ENCODE results near the gene PDE4D.

PDE4D gene

DNA sequence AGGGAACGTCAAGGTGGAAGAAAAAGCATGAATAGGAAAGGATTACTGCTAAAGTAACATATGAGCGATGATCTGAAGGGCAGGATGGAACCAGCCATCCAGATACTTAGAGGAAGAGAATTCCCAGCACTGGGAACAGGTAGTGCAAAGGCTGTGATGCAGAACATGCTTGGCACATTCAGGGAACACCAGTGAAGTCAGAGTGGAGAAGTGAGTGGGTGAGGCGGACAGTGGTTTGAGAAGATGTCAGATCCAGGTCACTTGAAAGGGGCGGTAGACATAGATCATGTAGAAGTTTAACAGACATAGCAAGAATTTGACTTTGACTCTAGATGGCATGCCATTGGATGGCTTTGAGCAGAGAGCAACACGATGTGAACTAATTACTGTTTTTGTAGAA lies 374.2 kb downstream of the PDE4D start:
- no peak for DNase-seq (ENCODE audit: low read depth in 1 of 2, low spot score in 1 of 2)
- H3K4me3 ChIP-seq (replicated peaks; ENCODE audit: insufficient read depth, low read length) = no peak overlapping the region
- H3K27me3 ChIP-seq (ENCODE audit: insufficient read depth, poor library complexity, severe bottlenecking) = no peaks in the 10 kb centered on the region
- no peak overlapping the region for H3K27ac ChIP-seq (replicated peaks)
- TF ChIP-seq, protein P1, sequence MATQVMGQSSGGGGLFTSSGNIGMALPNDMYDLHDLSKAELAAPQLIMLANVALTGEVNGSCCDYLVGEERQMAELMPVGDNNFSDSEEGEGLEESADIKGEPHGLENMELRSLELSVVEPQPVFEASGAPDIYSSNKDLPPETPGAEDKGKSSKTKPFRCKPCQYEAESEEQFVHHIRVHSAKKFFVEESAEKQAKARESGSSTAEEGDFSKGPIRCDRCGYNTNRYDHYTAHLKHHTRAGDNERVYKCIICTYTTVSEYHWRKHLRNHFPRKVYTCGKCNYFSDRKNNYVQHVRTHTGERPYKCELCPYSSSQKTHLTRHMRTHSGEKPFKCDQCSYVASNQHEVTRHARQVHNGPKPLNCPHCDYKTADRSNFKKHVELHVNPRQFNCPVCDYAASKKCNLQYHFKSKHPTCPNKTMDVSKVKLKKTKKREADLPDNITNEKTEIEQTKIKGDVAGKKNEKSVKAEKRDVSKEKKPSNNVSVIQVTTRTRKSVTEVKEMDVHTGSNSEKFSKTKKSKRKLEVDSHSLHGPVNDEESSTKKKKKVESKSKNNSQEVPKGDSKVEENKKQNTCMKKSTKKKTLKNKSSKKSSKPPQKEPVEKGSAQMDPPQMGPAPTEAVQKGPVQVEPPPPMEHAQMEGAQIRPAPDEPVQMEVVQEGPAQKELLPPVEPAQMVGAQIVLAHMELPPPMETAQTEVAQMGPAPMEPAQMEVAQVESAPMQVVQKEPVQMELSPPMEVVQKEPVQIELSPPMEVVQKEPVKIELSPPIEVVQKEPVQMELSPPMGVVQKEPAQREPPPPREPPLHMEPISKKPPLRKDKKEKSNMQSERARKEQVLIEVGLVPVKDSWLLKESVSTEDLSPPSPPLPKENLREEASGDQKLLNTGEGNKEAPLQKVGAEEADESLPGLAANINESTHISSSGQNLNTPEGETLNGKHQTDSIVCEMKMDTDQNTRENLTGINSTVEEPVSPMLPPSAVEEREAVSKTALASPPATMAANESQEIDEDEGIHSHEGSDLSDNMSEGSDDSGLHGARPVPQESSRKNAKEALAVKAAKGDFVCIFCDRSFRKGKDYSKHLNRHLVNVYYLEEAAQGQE (IDR thresholded peaks at IDR 0.05; ENCODE audit: insufficient replicate concordance, low read depth) = no peak
- TF ChIP-seq, protein P2, sequence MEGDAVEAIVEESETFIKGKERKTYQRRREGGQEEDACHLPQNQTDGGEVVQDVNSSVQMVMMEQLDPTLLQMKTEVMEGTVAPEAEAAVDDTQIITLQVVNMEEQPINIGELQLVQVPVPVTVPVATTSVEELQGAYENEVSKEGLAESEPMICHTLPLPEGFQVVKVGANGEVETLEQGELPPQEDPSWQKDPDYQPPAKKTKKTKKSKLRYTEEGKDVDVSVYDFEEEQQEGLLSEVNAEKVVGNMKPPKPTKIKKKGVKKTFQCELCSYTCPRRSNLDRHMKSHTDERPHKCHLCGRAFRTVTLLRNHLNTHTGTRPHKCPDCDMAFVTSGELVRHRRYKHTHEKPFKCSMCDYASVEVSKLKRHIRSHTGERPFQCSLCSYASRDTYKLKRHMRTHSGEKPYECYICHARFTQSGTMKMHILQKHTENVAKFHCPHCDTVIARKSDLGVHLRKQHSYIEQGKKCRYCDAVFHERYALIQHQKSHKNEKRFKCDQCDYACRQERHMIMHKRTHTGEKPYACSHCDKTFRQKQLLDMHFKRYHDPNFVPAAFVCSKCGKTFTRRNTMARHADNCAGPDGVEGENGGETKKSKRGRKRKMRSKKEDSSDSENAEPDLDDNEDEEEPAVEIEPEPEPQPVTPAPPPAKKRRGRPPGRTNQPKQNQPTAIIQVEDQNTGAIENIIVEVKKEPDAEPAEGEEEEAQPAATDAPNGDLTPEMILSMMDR (IDR thresholded peaks at IDR 0.05; ENCODE audit: insufficient read depth, low read length) = no peak
- TF ChIP-seq SPI1 (IDR thresholded peaks at IDR 0.05; ENCODE audit: borderline replicate concordance, low read depth) (no peak), POLR2AphosphoS5 (IDR thresholded peaks at IDR 0.05; ENCODE audit: low read depth) (no peak), GABPA (IDR thresholded peaks at IDR 0.05; ENCODE audit: low read depth) (no peak)

DNA sequence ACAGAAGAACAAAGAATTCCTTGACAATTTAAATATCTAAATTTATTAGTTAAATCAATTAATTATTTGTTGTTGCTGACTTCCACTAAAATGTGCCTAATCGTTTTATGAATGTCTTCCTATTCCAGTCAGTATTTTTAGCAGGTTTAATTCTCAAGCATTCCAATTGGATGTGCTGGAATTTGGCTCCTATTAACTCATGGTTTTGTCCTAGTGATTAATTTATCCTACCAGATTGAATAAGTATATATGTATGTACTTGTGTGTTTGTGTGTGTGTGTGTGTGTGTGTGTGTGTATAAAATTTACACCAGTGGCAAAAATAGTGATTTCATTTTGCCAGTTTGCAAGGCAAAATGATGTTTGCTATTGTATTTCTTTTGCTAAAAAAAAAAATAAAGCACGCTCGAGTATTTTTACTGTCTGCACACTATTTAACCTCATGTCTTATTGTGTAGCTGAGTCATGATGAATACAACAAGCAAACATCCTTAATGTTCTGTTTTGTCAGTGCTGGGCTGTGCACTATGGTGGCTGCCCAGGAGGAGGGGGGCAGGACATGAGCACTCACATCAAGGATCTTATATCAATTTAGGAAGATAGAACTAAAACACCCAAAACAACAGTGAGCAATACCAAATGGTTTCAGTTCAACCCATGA lies 375.5 kb downstream of the PDE4D start:
- Histone ChIP-seq H3K4me3 (replicated peaks; ENCODE audit: insufficient read depth, low read length) (no peak overlapping the region), H3K27me3 (ENCODE audit: insufficient read depth, poor library complexity, severe bottlenecking) (no peaks in the 10 kb centered on the region), H3K27ac (replicated peaks) (no peak overlapping the region)
- TF ChIP-seq POLR2AphosphoS5 (IDR thresholded peaks at IDR 0.05; ENCODE audit: low read depth) = no peak
- TF ChIP-seq, protein P2 (IDR thresholded peaks at IDR 0.05; ENCODE audit: insufficient read depth, low read length) = no peak
- no peak for TF ChIP-seq SPI1 (IDR thresholded peaks at IDR 0.05; ENCODE audit: borderline replicate concordance, low read depth)
- TF ChIP-seq GABPA (IDR thresholded peaks at IDR 0.05; ENCODE audit: low read depth) = no peak
- TF ChIP-seq, protein P1 (IDR thresholded peaks at IDR 0.05; ENCODE audit: insufficient replicate concordance, low read depth) = no peak
- no peak for DNase-seq (ENCODE audit: low read depth in 1 of 2, low spot score in 1 of 2)

DNA sequence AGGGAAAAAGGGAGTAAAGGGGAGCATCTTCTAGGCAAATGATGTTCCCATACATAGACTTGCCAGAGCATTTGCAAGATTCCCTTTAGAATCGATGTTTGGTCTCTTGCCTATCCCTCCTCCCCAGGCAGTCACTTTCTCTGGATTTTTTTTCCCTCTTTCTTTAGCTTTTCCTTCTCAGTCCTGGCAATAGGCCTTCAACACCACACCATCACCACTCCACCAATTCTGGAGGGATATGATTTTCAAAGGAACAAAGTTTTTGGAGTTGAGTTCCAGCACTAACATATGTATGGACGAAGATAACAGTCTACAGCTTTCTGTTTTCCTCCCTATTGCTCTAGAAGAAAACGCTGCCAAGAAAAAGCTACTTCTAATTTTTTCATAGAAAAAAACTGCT lies 377.4 kb downstream of the PDE4D start:
- Histone ChIP-seq H3K27ac (replicated peaks) (no peak overlapping the region), H3K4me3 (replicated peaks; ENCODE audit: insufficient read depth, low read length) (no peak overlapping the region), H3K27me3 (ENCODE audit: insufficient read depth, poor library complexity, severe bottlenecking) (no peaks in the 10 kb centered on the region)
- no peak for DNase-seq (ENCODE audit: low read depth in 1 of 2, low spot score in 1 of 2)
- TF ChIP-seq POLR2AphosphoS5 (IDR thresholded peaks at IDR 0.05; ENCODE audit: low read depth) (no peak), GABPA (IDR thresholded peaks at IDR 0.05; ENCODE audit: low read depth) (no peak), SPI1 (IDR thresholded peaks at IDR 0.05; ENCODE audit: borderline replicate concordance, low read depth) (no peak)
- TF ChIP-seq, protein P2 (IDR thresholded peaks at IDR 0.05; ENCODE audit: insufficient read depth, low read length) = no peak
- TF ChIP-seq, protein P1 (IDR thresholded peaks at IDR 0.05; ENCODE audit: insufficient replicate concordance, low read depth) = no peak
